Stimulated activated CD8-positive, alpha-beta memory T cell treated with anti-CD3 and anti-CD28 coated beads, Interleukin-15, amount 100 ng/mL, for 48 hours (primary cell): Measurements from ENCODE around the gene CACNA1H.
"Not testable (repeated sequence)": the region's sequence is repeated elsewhere in the genome, so short reads cannot be mapped to it uniquely, and the experiment has no call there.

ENCODE experiments used
- DNase-seq, 2 donors: peaks; one replicate each; pipeline ENCODE4 v3.0.0-alpha.2; 2020; ENCODE audit warnings: low read depth in 2 of 2

Gene CACNA1H

DNA sequence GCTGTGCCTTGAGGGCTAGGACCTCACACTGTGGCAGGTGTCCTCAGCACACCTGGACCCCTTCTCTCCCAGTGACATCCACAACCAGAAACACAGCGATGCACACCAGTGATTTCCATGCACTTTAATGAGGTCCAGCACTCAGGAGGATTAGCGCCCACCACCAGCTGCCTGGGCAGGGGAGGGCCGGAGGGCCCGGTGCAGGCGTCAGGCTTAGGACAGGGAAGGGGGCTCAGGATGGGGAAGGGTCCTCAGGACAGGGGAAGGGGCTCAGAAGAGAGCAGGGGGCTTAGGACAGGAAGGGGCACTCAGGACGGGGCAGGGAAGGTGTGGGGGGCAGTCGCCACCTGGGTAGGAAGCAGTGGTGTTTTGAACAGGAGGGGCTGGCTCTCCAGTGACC is 75.3 kb downstream of the CACNA1H start:
- not testable (repeated sequence) for DNase-seq

DNA sequence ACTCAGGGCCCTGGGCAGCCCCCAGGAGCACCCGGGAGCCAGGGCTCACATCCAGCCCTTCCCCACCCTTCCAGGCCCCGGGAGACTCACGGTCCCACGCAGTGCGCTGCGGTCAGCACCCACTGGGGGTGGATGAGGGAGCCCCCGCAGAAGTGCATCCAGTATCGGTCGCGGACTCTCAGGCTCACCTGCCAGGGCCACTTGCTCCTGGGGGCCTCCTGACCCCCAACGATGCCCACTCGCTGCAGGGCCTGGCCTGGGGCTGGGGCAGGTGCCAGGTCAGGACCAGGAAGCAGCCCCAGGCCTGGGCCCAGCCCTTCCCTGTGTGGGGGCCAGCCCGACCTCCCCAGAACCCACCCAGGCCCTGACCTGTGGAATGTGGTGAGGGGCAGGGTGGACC is 76.6 kb downstream of the CACNA1H start:
- DNase-seq, result not testable (repeated sequence)

DNA sequence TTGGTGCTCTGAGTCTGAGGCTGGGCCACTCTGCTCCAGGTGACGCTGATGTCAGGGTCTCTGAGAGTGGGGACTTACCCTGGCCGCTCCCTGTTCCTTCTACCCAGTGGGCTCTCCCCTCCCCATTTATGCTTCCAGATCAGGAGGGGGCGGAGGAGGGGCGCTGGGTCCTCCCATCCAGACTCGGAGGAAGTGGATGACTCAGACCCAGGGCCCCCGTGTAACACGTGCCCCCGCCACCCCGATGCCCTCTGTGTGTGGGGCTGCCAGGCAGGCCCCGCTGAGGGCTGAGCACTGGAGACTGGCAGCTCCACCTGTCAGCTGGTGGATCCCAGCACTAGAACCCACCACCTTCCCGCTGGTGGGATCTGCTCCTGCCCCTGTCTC is 77.2 kb downstream of the CACNA1H start, which contains the start of gene TPSB2:
Gene TPSB2 (minus strand): TSS at position 101 of the 387 bp plus-strand sequence. CDS start 233 bp downstream, outside the sequence.
- DNase-seq, result not testable (repeated sequence)

DNA sequence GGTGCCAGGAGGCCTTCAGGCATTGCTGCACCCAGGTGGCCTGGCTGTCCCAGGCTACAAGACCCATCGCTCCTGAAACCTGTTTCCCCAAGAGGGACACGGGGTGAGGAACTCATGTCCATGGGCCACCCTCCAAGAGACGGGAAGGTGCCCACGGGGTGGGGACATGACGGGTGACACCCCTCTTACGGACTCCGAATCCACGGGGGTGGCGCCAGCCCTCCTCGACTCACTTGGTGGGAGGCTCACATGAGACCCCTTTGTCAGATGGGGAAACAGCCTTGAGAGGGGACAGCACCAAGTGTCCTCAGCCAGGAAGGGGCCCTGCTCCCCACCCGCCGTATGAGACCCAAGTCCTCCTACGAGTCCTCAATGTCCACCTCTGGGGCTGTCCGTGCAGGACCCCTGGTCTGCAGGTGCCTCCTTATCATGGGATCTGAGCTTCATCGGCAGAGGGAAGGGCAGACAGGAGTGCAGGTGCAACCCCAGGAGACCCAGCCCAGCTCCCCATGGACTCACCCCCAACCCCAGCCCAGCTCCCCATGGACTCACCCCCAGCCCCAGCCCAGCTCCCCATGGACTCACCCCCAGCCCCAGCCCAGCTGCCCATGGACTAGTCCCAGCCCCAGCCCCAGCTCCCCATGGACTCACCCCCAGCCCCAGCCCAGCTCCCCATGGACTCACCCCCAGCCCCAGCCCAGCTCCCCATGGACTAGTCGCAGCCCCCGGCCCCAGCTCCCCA is 77.7 kb downstream of the CACNA1H start:
- DNase-seq, result not testable (repeated sequence)

DNA sequence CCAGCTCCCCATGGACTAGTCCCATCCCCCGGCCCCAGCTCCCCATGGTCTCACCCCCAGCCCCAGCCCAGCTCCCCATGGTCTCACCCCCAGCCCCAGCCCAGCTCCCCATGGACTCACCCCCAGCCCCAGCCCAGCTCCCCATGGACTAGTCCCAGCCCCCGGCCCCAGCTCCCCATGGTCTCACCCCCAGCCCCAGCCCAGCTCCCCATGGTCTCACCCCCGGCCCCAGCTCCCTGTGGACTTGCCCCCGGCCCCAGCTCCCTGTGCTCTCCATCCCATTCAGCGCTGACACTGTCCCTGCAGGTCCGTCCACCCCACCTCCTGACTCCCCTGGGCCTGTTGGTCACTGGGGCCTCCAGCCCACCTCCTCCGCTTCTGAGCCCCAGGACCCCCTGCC is 78.4 kb downstream of the CACNA1H start:
- DNase-seq, result not testable (repeated sequence)

DNA sequence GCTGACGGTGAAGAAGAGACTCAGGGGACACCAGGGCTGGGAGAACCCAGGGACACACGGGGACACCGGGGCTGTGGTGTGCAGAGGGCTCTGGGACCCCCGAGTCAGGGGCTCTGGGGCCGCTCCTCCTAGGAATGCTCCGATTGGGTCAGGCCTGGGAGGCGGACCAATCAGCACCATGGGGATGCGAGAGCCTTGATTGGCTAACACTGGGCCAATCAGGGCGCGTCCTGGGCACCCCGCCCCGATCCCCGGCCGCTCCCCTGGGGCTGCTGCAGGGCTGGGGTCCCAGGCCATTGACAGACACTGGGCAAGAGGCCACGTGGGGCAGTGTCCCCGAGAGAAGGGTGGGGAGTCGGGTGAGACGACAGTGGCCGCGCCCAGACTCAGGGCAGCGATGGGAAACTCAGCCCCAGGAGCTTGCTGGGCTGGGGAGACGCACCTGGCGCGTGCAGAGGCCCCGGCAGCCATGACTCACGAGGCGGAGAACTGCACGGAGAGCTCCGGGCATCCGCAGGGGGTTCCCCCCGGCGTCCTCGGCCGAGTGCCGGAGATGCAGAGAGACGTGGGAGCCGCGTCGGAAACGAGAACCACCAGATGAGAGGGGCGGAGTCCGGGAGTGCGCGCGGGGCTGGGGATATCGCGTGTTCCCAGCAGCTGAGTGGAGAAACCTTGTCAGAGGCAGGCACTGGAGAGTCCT is 79.3 kb downstream of the CACNA1H start:
- DNase-seq, result not testable (repeated sequence)

DNA sequence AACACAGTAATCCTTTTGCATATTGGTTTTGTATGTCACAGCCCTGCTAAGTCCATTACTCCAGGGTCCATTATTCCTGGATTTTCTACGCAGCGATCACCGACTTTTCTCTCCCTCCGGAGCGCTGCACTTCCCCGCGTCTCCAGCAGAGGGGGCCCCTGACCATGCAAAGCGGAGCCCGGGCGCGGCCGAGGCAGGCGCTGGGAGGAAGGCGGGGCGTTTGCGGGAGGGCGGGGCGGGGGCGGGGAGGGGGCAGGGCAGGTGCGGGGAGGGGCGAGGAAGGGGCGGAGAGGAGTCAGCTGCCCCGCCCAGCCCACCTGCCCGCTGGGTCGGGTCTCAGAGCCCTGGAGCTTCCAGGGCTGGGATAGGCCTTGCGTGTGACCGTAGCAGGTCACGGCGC is 83.8 kb downstream of the CACNA1H start:
- not testable (repeated sequence) for DNase-seq

DNA sequence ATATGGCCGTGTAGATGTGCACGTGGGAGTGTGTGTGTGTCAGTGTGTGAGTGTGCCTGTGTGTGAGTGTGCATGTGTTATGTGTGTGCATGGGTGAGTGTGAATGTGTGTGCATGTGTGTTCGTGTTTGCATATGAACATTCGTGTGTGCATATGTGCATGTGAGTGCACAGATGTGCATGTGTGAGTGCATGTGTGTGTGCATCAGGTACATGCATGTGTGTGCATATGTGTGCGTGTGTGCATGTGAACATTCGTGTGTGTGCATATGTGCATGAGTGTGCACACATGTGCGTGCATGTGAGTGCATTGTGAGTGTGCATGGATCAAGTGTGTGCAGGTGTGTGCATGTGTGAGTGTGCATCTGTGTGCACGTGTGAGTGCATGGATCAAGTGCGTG is 85.1 kb downstream of the CACNA1H start:
- no peak for DNase-seq

DNA sequence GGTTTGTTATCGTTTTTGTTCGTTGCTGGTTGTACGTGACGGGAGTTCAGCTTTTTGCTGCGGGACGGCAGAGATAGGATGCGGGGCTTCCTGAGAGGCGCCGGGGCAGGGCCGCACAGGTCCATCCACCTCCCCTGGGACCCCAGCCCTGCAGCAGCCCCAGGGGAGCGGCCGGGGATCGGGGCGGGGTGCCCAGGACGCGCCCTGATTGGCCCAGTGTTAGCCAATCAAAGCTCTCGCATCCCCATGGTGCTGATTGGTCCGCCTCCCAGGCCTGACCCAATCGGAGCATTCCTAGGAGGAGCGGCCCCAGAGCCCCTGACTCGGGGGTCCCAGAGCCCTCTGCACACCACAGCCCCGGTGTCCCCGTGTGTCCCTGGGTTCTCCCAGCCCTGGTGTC is 86.0 kb downstream of the CACNA1H start:
- not testable (repeated sequence) for DNase-seq

DNA sequence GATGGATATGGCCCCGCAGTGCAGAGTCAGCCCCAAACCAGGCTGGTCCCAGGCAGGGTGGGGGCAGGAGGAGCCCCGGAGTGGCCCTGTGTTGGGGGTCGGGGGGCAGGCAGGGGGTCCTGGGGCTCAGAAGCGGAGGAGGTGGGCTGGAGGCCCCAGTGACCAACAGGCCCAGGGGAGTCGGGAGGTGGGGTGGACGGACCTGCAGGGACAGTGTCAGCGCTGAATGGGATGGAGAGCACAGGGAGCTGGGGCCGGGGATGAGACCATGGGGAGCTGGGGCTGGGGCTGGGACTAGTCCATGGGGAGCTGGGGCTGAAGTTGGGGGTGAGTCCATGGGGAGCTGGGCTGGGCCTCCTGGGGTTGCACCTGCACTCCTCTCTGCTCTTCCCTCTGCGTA is 86.7 kb downstream of the CACNA1H start:
- not testable (repeated sequence) for DNase-seq

DNA sequence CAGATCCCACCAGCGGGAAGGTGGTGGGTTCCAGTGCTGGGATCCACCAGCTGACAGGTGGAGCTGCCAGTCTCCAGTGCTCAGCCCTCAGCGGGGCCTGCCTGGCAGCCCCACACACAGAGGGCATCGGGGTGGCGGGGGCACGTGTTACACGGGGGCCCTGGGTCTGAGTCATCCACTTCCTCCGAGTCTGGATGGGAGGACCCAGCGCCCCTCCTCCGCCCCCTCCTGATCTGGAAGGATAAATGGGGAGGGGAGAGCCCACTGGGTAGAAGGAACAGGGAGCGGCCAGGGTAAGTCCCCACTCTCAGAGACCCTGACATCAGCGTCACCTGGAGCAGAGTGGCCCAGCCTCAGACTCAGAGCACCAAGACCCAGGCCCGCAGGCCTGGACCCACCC is 87.5 kb downstream of the CACNA1H start, which contains the start of gene TPSAB1:
Gene TPSAB1 (plus strand): TSS at position 270 of the 400 bp plus-strand sequence. CDS start 234 bp downstream, outside the sequence.
- not testable (repeated sequence) for DNase-seq

DNA sequence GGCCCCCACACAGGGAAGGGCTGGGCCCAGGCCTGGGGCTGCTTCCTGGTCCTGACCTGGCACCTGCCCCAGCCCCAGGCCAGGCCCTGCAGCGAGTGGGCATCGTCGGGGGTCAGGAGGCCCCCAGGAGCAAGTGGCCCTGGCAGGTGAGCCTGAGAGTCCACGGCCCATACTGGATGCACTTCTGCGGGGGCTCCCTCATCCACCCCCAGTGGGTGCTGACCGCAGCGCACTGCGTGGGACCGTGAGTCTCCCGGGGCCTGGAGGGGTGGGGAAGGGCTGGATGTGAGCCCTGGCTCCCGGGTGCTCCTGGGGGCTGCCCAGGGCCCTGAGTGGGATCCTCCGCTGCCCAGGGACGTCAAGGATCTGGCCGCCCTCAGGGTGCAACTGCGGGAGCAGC is 88.2 kb downstream of the CACNA1H start:
- not testable (repeated sequence) for DNase-seq

DNA sequence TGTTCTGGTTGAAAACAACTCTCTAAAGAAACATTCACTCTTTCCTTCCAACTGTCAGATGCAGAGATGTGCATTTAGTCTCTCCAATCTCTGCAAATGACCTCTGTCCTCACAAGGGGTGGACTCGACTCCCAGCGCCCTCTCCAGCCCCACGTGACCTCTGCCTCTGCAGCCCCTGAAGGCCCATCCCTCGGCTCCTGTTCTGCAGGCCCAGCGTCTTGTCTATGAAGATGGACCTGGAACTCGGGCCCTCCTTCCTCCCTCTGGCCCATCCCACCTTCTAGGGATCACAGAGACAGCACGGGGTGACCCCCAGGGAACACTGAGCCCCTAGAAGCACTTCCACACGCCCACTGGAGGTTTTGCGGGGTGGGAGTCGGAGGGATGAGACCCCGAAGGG is 90.5 kb downstream of the CACNA1H start:
- DNase-seq, result not testable (repeated sequence)

DNA sequence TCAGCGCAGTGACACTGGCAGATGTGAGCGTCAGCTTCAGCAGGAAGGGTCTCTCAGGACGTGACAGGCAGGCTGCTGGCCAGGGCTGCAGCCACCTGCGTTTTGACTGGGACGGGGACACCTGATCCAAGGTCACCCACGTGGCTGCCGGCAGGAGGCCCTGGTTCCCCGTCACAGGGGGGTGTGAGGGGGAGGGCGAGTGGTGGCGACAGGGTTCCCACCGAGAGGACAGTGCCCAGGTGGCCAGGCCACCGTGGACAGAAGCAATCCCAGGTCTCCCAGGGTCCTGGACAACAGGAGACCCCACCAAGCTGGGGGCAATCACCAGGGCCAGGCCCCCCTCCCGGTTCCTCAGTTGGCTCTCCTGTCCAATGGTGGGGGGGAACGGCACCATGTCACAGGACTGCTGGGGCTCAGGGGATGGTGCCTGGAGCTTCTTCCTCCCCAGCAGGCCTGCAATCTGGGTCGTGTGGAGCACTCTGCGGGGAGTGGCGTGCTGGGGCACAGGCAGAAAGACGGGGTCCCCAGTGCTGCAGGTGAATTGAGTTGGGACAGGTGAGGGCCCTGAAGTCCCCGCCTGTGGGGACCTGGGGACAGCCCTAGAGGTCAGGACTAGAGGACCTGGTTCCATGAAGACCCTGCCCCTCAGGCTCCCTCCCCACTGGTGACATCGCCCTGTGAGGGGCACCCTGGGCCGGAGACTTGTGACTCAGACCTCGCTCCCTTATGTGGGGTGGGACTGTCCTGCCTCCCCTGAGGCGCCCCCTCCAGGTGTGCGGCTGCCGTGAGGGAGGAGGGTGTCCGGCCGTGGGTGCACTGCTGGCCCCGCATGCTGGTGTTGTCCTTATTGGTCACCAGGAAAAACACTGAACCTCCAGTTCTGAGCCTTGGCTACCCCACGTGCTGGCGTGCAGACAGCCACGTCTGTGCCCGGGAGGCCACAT is 91.3 kb downstream of the CACNA1H start:
- not testable (repeated sequence) for DNase-seq

DNA sequence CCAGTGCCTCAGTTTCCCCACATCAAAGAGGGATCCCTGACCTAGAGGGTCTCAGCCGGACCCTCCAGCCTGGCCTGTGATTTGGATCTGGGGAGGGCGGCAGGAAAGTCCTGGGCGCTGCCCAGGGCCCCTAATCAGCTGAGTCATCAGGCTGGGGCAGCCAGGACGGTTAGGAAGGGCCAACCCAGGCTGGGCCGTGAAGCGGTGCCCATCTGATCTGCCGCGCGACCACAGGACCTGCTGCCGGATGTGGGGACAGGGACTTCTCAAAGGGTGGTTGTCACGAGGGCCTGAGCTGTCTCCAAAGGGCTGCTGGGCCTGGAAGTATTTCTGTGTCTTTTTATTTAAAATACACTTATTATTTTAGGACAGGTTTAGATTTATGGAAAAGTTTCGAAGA is 92.0 kb downstream of the CACNA1H start:
- peak in 1 of 2 donors; percentile 11 for DNase-seq

DNA sequence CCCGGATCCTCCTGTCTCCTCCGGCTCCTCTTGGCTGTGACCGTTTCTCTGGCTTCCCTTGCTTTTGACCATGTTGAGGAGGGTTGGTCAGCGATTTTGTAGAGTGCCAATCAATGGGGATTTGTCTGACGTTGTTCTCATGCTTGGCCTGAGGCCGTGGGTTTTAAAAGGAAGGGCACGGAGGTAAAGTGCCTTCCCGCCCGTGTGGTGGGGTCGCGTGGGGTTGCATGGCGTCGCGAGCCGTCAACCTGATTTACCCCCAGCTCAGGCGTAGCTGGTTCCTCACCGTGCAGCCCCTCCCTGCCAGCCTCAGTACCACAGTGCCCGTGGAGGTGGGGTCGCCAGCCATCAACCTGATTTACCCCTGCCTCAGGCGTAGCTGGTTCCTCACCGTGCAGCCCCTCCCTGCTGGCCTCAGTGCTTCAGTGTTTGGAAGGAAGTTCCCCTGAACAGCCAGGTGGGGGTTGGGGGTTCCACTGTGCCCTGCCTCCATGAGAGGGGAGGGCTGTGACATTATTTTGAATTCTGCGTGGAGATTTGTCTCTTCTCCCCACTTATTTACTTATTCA is 92.6 kb downstream of the CACNA1H start:
- no peak for DNase-seq

DNA sequence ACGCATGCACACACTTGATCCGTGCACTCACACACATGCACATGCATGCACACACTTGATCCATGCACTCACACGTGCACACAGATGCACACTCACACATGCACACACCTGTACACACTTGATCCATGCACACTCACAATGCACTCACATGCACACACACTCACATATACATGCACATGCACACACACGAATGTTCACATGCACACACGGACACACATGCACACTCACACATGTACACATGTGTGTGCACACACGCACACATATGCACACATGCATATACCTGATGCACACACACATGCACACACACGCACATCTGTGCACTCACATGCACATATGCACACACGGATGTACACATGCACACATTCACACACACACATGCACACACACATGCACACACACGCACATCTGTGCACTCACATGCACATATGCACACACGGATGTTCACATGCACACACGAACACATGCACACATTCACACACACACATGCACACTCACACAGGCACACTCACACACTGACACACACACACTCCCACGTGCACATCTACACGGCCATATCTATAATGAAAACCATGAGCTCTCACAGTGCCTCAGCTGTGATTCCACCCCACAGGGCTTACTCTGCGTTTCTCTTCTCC is 95.1 kb downstream of the CACNA1H start:
- DNase-seq, result not testable (repeated sequence)

DNA sequence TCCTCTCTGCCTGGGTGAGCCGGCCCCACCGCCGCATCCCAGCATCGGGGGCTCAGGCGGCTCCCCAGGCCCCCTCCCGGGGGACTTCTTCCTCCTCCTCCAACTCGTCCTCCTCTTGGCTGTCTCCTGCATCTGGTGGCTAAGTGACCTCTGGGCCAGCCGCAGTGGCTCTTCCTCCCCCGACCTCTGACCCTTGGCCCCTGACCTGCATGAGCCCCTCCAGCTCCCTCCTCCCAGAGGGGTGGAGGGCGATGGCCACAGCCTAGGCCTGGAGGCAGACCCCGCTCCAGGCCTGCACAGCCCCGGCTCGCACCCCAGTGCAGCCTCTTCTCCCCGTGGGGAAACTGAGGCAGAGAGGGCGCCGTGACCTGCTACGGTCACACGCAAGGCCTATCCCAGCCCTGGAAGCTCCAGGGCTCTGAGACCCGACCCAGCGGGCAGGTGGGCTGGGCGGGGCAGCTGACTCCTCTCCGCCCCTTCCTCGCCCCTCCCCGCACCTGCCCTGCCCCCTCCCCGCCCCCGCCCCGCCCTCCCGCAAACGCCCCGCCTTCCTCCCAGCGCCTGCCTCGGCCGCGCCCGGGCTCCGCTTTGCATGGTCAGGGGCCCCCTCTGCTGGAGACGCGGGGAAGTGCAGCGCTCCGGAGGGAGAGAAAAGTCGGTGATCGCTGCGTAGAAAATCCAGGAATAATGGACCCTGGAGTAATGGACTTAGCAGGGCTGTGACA is 96.3 kb downstream of the CACNA1H start:
- DNase-seq, result not testable (repeated sequence)

DNA sequence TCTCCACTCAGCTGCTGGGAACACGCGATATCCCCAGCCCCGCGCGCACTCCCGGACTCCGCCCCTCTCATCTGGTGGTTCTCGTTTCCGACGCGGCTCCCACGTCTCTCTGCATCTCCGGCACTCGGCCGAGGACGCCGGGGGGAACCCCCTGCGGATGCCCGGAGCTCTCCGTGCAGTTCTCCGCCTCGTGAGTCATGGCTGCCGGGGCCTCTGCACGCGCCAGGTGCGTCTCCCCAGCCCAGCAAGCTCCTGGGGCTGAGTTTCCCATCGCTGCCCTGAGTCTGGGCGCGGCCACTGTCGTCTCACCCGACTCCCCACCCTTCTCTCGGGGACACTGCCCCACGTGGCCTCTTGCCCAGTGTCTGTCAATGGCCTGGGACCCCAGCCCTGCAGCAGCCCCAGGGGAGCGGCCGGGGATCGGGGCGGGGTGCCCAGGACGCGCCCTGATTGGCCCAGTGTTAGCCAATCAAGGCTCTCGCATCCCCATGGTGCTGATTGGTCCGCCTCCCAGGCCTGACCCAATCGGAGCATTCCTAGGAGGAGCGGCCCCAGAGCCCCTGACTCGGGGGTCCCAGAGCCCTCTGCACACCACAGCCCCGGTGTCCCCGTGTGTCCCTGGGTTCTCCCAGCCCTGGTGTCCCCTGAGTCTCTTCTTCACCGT is 100.9 kb downstream of the CACNA1H start:
- not testable (repeated sequence) for DNase-seq

DNA sequence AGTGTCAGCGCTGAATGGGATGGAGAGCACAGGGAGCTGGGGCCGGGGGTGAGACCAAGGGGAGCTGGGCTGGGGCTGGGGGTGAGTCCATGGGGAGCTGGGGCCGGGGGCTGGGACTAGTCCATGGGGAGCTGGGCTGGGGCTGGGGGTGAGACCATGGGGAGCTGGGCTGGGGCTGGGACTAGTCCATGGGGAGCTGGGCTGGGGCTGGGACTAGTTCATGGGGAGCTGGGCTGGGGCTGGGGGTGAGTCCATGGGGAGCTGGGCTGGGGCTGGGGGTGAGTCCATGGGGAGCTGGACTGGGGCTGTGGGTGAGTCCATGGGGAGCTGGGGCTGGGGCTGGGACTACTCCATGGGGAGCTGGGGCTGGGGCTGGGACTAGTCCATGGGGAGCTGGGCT is 101.9 kb downstream of the CACNA1H start:
- DNase-seq, result not testable (repeated sequence)
